ENCODE measurements around the gene GABRD. TPM values are rescaled to one million over a fixed set of nuclear protein-coding genes. Genes with fewer than 3 reads are reported as not detected.

Gene GABRD
- not detected in 2 replicates for total RNA-seq

GRCh38 chr1:2019172-2019543 is at the start of gene GABRD:
Gene GABRD, plus strand, starts transcription at chr1:2019345. Its CDS starts 79 bp downstream, at chr1:2019424.

GRCh38 chr1:2003541-2004131 is 15.5 kb upstream of the GABRD start, which contains the start of gene CFAP74:
Gene CFAP74, minus strand, starts transcription at chr1:2003786. Its CDS starts 12,830 bp downstream, at chr1:1990956.

GRCh38 chr1:2049718-2050431 is 30.7 kb downstream of the GABRD start, which contains the start of gene PRKCZ:
Gene PRKCZ, plus strand, starts transcription at chr1:2050411. Its CDS starts 220 bp downstream, at chr1:2050631.

Other genes starting within 250 kb of the GABRD start
- gene NADK, start 240.9 kb upstream of the GABRD start, total RNA-seq, result 64.9 and 70.7 TPM in 2 replicates
- gene GNB1, start 128.3 kb upstream of the GABRD start, total RNA-seq, result 170 and 177 TPM in 2 replicates
- 0.40 TPM in 1 of 2 replicates, not detected in the other for gene CALML6, start 104.1 kb upstream of the GABRD start, total RNA-seq
- 0.66 and 1.7 TPM in 2 replicates for gene TMEM52, start 100.1 kb upstream of the GABRD start, total RNA-seq
- gene CFAP74, start 15.6 kb upstream of the GABRD start, total RNA-seq, result not detected in 2 replicates
- gene PRKCZ, start 31.1 kb downstream of the GABRD start, total RNA-seq, result 0.40 and 0.72 TPM in 2 replicates
- 14.9 and 16.6 TPM in 2 replicates for gene FAAP20, start 175.4 kb downstream of the GABRD start, total RNA-seq
- gene SKI, start 209.0 kb downstream of the GABRD start, total RNA-seq, result 36.8 and 38.2 TPM in 2 replicates